AG04450 (cell line): Measurements from ENCODE around the gene TBL1XR1. TPM values are rescaled to one million over a fixed set of nuclear protein-coding genes. Genes with fewer than 3 reads are reported as not detected.

ENCODE experiments used
- CTCF ChIA-PET: fragments of 300-600, 350-600 bp; formaldehyde crosslinking; extraction: SDS; loops from one replicate; lab custom pipeline; 2022; ENCODE audit warnings: antibody characterized with exemption, inconsistent platforms; lab: Charles Lee
- POLR2A ChIA-PET: fragments of 350-600 bp; formaldehyde crosslinking; extraction: SDS; loops from one replicate; lab custom pipeline; 2021; ENCODE audit warnings: antibody characterized with exemption, inconsistent platforms; lab: Yijun Ruan, JAX
- DNase-seq: peaks from one replicate; pipeline ENCODE4 v3.0.0-alpha.2; 2011; ENCODE audit warnings: low read depth, low spot score
- H3K27ac ChIP-seq: one replicate; pipeline ENCODE4 v1.5.1; 2012; ENCODE audit warnings: low read depth, low read length, control low read depth
- H3K27me3 ChIP-seq: one replicate; pipeline ENCODE4 v1.6.0; 2012; ENCODE audit warnings: low read length; ENCODE audit not compliant: control insufficient read depth, insufficient read depth
- H3K4me3 ChIP-seq: 2 replicates; pipeline ENCODE4 v1.5.1; 2011; ENCODE audit warnings: mild to moderate bottlenecking, low read depth, low read length, control low read depth
- H3K9me3 ChIP-seq: 2 replicates; pipeline ENCODE4 v1.5.1; 2012; ENCODE audit warnings: low read length; ENCODE audit not compliant: control insufficient read depth, insufficient read depth
- CTCF ChIP-seq: IDR thresholded peaks from 2 replicates; pipeline ENCODE4 v1.5.1; 2011; ENCODE audit warnings: low read depth, low read length, control low read depth, inconsistent platforms
- polyA plus RNA-seq: library from polyadenylated mRNA; depleted of rRNA; stranded (reverse); fragments of >200 nt; gene quantifications from 2 replicates; pipeline ENCODE4 v1.2.3, GENCODE V29; 2011

The TBL1XR1 gene
- polyA plus RNA-seq, 1 experiment = 207 TPM

- ChIA-PET CTCF (interaction anchor here (0.5 to 1.9 kb wide), 27 partner anchors 8 to 1412 kb away, joined by 3 to 12 read pairs (median 3); no protein-coding TSS in a partner anchor), POLR2A (interaction anchor here (0.7 kb wide), 3 partner anchors 288 to 1012 kb away, joined by 5 to 10 read pairs (median 8); no protein-coding TSS in a partner anchor)
- no peaks in the 10 kb centered on the region for H3K9me3 ChIP-seq
- TF ChIP-seq CTCF = peak; percentile 57
- no peak overlapping the region for H3K27ac ChIP-seq
- DNase-seq = peak; percentile 16
- no peaks in the 10 kb centered on the region for H3K27me3 ChIP-seq
- H3K4me3 ChIP-seq = no peak overlapping the region
These were observed 146.6 kb downstream of the TBL1XR1 start for GRCh38 chr3:177050501-177051237.

- H3K27me3 ChIP-seq = no peaks in the 10 kb centered on the region
- H3K27ac ChIP-seq = no peak overlapping the region
- POLR2A ChIA-PET = no interaction called here
- DNase-seq = no peak
- CTCF ChIA-PET = interaction anchor here (0.8 kb wide), 1 partner anchor 1339 kb away, joined by 5 read pairs; no protein-coding TSS in a partner anchor
- TF ChIP-seq CTCF = no peak
- no peaks in the 10 kb centered on the region for H3K9me3 ChIP-seq
- no peak overlapping the region for H3K4me3 ChIP-seq
These were observed 151.5 kb downstream of the TBL1XR1 start for GRCh38 chr3:177045767-177046166.

- POLR2A ChIA-PET = no interaction called here
- Histone ChIP-seq H3K27ac (no peak overlapping the region), H3K27me3 (no peaks in the 10 kb centered on the region), H3K4me3 (no peak overlapping the region), H3K9me3 (no peaks in the 10 kb centered on the region)
- CTCF ChIA-PET = no interaction called here
- no peak for TF ChIP-seq CTCF
- no peak for DNase-seq
These were observed 152.1 kb downstream of the TBL1XR1 start for GRCh38 chr3:177045222-177045621.

GRCh38 chr3:177041730-177042551 lies 155.3 kb downstream of the TBL1XR1 start:
- no peak for TF ChIP-seq CTCF
- CTCF ChIA-PET = no interaction called here

More at GRCh38 chr3:177041730-177042551, 155.3 kb downstream of the TBL1XR1 start:
- Histone ChIP-seq H3K27ac (no peak overlapping the region), H3K9me3 (no peaks in the 10 kb centered on the region), H3K27me3 (no peaks in the 10 kb centered on the region), H3K4me3 (no peak overlapping the region)
- DNase-seq = no peak
- POLR2A ChIA-PET = no interaction called here
